B cell (primary cell): ENCODE measurements around the gene DNAH8. TPM values are rescaled to one million over a fixed set of nuclear protein-coding genes. Genes with fewer than 3 reads are reported as not detected.

Source experiments
- ATAC-seq: fragments of 200-7000 bp; cut with Tn5 transposase; one replicate; pipeline ENCODE4 v1.10.0; 2021; ENCODE audit warnings: low read depth, mild to moderate bottlenecking, moderate number of reproducible peaks, moderate library complexity
- CTCF ChIA-PET: fragments of 350-600 bp; sonication (Branson Sonifier 250); formaldehyde crosslinking; loops from one replicate; lab custom pipeline; 2021; ENCODE audit warnings: antibody characterized with exemption, inconsistent platforms; lab: Charles Lee
- POLR2A ChIA-PET: fragments of 350-600 bp; sonication (Branson Sonifier 250); formaldehyde crosslinking; loops from one replicate; lab custom pipeline; 2021; ENCODE audit warnings: antibody characterized with exemption; lab: Charles Lee
- DNase-seq: peaks from one replicate; pipeline ENCODE4 v3.0.0; 2013
- H2AFZ ChIP-seq: 2 replicates; pipeline ENCODE4 v1.6.1; 2012; ENCODE audit warnings: mild to moderate bottlenecking, low read depth, low read length; ENCODE audit not compliant: insufficient read depth, poor library complexity, severe bottlenecking
- H3K27ac ChIP-seq, 2 donors: 1 replicate in 1 of 2; 2 replicates in 1 of 2; pipeline ENCODE4 v1.5.1; 2012 to 2013; ENCODE audit warnings: low read length in 2 of 2, mild to moderate bottlenecking in 2 of 2, moderate library complexity in 1 of 2
- H3K27me3 ChIP-seq, 4 experiments: fragments of 200-600 bp in 1 of 4; sonication (generic) in 1 of 4; replicated peaks in 1 of 4; 1 replicate in 2 of 4; 2 replicates in 2 of 4; pipeline versions ENCODE4 v1.6.1 to v1.7.0; 2013 to 2016; ENCODE audit warnings: low read length in 3 of 4, mild to moderate bottlenecking in 2 of 4, mixed read lengths in 1 of 4, moderate library complexity in 1 of 4; ENCODE audit not compliant: insufficient read depth in 4 of 4, control insufficient read depth in 3 of 4; ENCODE audit errors: control extremely low read depth in 1 of 4
- H3K36me3 ChIP-seq, 2 experiments: replicated peaks in 1 of 2; 1 replicate in 1 of 2; 2 replicates in 1 of 2; pipeline versions ENCODE4 v1.6.1 to v1.7.1; 2013; ENCODE audit warnings: low read length in 1 of 2; ENCODE audit not compliant: insufficient read depth in 2 of 2, control insufficient read depth in 1 of 2; ENCODE audit errors: control extremely low read depth in 1 of 2, extremely low read depth in 1 of 2
- H3K4me1 ChIP-seq, 2 donors: fragments of 200-600 bp in 1 of 2; sonication (generic) in 1 of 2; 1 replicate in 1 of 2; 2 replicates in 1 of 2; pipeline versions ENCODE4 v1.5.1 to v1.6.1; 2013 to 2017; ENCODE audit warnings: low read length in 2 of 2; ENCODE audit not compliant: control insufficient read depth in 2 of 2, insufficient read depth in 2 of 2
- H3K4me2 ChIP-seq: replicated peaks from 2 replicates; pipeline ENCODE3; 2012; ENCODE audit warnings: mild to moderate bottlenecking, low read depth, low read length; ENCODE audit not compliant: poor library complexity, severe bottlenecking
- H3K4me3 ChIP-seq, 5 experiments: fragments of 200-600 bp in 1 of 5; sonication (generic) in 1 of 5; 1 replicate in 3 of 5; 2 replicates in 2 of 5; pipeline versions ENCODE4 v1.5.1 to v1.7.0; 2011 to 2016; ENCODE audit warnings: low read length in 4 of 5, mild to moderate bottlenecking in 4 of 5, low read depth in 2 of 5, control low read depth in 1 of 5, moderate library complexity in 1 of 5; ENCODE audit not compliant: insufficient read depth in 1 of 5; ENCODE audit errors: control extremely low read depth in 1 of 5, extremely low read depth in 1 of 5
- H3K79me2 ChIP-seq: fragments of 200-600 bp; sonication (generic); one replicate; pipeline ENCODE4 v1.6.0; 2016; ENCODE audit warnings: low read length; ENCODE audit not compliant: control insufficient read depth, insufficient read depth
- H3K9ac ChIP-seq: fragments of 200-600 bp; sonication (generic); 2 replicates; pipeline ENCODE4 v1.6.1; 2017; ENCODE audit warnings: mild to moderate bottlenecking, low read length, moderate library complexity
- H3K9me3 ChIP-seq, 3 donors: one replicate each; pipeline versions ENCODE4 v1.6.1 to v1.7.1; 2013; ENCODE audit warnings: low read length in 2 of 3; ENCODE audit not compliant: control insufficient read depth in 2 of 3, insufficient read depth in 1 of 3; ENCODE audit errors: control extremely low read depth in 1 of 3
- H4K20me1 ChIP-seq: 2 replicates; pipeline ENCODE4 v1.6.0; 2012; ENCODE audit warnings: mild to moderate bottlenecking, low read length; ENCODE audit not compliant: insufficient read depth, control insufficient read depth, poor library complexity, severe bottlenecking
- H3K27ac Mint-ChIP-seq: one replicate; pipeline ENCODE4 v1.8.0; 2021; ENCODE audit warnings: mixed read lengths
- H3K27me3 Mint-ChIP-seq: one replicate; pipeline ENCODE4 v1.8.0; 2021; ENCODE audit warnings: mixed read lengths
- H3K4me1 Mint-ChIP-seq: one replicate; pipeline ENCODE4 v1.8.0; 2021; ENCODE audit warnings: mixed read lengths
- H3K4me3 Mint-ChIP-seq: one replicate; pipeline ENCODE4 v1.8.0; 2021; ENCODE audit warnings: mixed read lengths
- H3K9me3 Mint-ChIP-seq: one replicate; pipeline ENCODE4 v1.8.0; 2022; ENCODE audit warnings: mixed read lengths; ENCODE audit not compliant: insufficient read depth
- CTCF ChIP-seq: fragments of 200-600 bp; IDR thresholded peaks from one replicate; pipeline ENCODE4 v1.8.0; 2022; ENCODE audit warnings: antibody characterized with exemption, mild to moderate bottlenecking
- EZH2 ChIP-seq: IDR thresholded peaks from 2 replicates; pipeline ENCODE4 v1.6.1; 2012; ENCODE audit warnings: borderline replicate concordance, low read depth, mild to moderate bottlenecking, moderate library complexity, low read length; ENCODE audit not compliant: insufficient read depth, poor library complexity, severe bottlenecking
- WGBS: methylation state at CpG from one replicate; pipeline ENCODE4 v1.1.5; 2013; ENCODE audit warnings: missing lambda C conversion rate; ENCODE audit not compliant: insufficient coverage; 5-methylcytosine and 5-hydroxymethylcytosine counted together
- intact Hi-C: fragments of 100-400 bp; cut with micrococcal nuclease; formaldehyde crosslinking; loops from one replicate; pipeline ENCODE4 v1.10.0; 2022
- polyA plus RNA-seq: library from polyadenylated mRNA; depleted of rRNA; stranded (reverse); fragments of >200 nt; gene quantifications from 2 replicates; pipeline ENCODE4 v1.2.3, GENCODE V29; 2012
- total RNA-seq, 2 donors: library from RNA; stranded (reverse); fragments of 120-200 nt in 1 of 2; gene quantifications; 1 replicate in 1 of 2; 2 replicates in 1 of 2; pipeline versions ENCODE4 v1.2.3 to v1.2.4, GENCODE V29; 2013 to 2022

DNAH8 gene
- total and polyA plus RNA-seq, 2 donors (not counting 1 experiment from before 2014, with no cell fraction given): 0.69 to 1.1 TPM

GRCh38 chr6:38776515-38776914, 61.4 kb downstream of the DNAH8 start:
- DNase-seq (peak; percentile 7), ATAC-seq (no peak)
- POLR2A ChIA-PET: no interaction called here
- Histone ChIP-seq H3K9me3 (no peaks in the 10 kb centered on the region), H3K79me2 (no peaks in the 10 kb centered on the region), H3K4me1 (peaks cover 31 to 32% of the 10 kb centered on the region in 2 donors), H3K36me3 (no peaks in the 10 kb centered on the region), H3K27me3 (no peaks in the 10 kb centered on the region), H3K9ac (no peak overlapping the region), H3K4me2 (peak overlapping the region; percentile 0), H3K27ac (no peak overlapping the region), H3K4me3 (no peak overlapping the region), H2AFZ (no peak overlapping the region), H4K20me1 (no peaks in the 10 kb centered on the region)
- intact Hi-C loops: no loop called here
- no peaks in the 10 kb centered on the region for H3K27me3 Mint-ChIP-seq
- H3K27ac Mint-ChIP-seq: no peak overlapping the region
- peaks cover 31% of the 10 kb centered on the region for H3K4me1 Mint-ChIP-seq
- no peak for TF ChIP-seq CTCF
- TF ChIP-seq EZH2: no peak
- CTCF ChIA-PET: no interaction called here
- H3K9me3 Mint-ChIP-seq: peaks cover 2% of the 10 kb centered on the region
- H3K4me3 Mint-ChIP-seq: peak overlapping the region; percentile 10
- no CpG with 5 or more reads among the region's 1 CpG for WGBS

GRCh38 chr6:38779310-38780062, 64.4 kb downstream of the DNAH8 start:
- no peaks in the 10 kb centered on the region for H3K79me2 ChIP-seq
- Mint-ChIP-seq H3K27ac (no peak overlapping the region), H3K9me3 (no peaks in the 10 kb centered on the region), H3K4me1 (peaks cover 29% of the 10 kb centered on the region), H3K4me3 (no peak overlapping the region), H3K27me3 (no peaks in the 10 kb centered on the region)
- H3K27ac ChIP-seq: no peak overlapping the region
- no peak overlapping the region for H3K4me3 ChIP-seq
- TF ChIP-seq CTCF (no peak), EZH2 (no peak)
- no peaks in the 10 kb centered on the region for H3K36me3 ChIP-seq
- intact Hi-C loops: no loop called here
- H2AFZ ChIP-seq: no peak overlapping the region
- no peak overlapping the region for H3K9ac ChIP-seq
- H3K4me2 ChIP-seq: no peak overlapping the region
- POLR2A ChIA-PET: no interaction called here
- no peaks in the 10 kb centered on the region for H4K20me1 ChIP-seq
- DNase-seq (no peak), ATAC-seq (no peak)
- no peaks in the 10 kb centered on the region for H3K9me3 ChIP-seq
- peaks cover 20 to 21% of the 10 kb centered on the region in 2 donors for H3K4me1 ChIP-seq
- 100% methylated on average over 1 of the region's 4 CpGs for WGBS
- H3K27me3 ChIP-seq: no peaks in the 10 kb centered on the region
- CTCF ChIA-PET: no interaction called here
